ACC112 (cell line): ENCODE results near the gene TEAD1.

Experiments
- H2AFZ ChIP-seq: fragments of 200-600 bp; sonication (generic); one replicate; pipeline ENCODE4 v1.6.0; 2017; ENCODE audit warnings: antibody characterized with exemption, low read length; ENCODE audit not compliant: unreplicated experiment
- H3K27ac ChIP-seq: fragments of 200-600 bp; sonication (generic); 2 replicates; pipeline ENCODE4 v1.5.1; 2014; ENCODE audit warnings: low read depth, mild to moderate bottlenecking, antibody characterized with exemption, low read length, moderate library complexity
- H3K27me3 ChIP-seq: fragments of 200-600 bp; sonication (generic); 2 replicates; pipeline ENCODE4 v1.6.1; 2014; ENCODE audit warnings: mild to moderate bottlenecking, antibody characterized with exemption, low read length, moderate library complexity, mixed read lengths; ENCODE audit not compliant: insufficient read depth
- H3K36me3 ChIP-seq: fragments of 200-600 bp; sonication (generic); 2 replicates; pipeline ENCODE4 v1.6.1; 2016; ENCODE audit warnings: mild to moderate bottlenecking, antibody characterized with exemption, low read length, moderate library complexity, mixed read lengths; ENCODE audit not compliant: insufficient read depth
- H3K4me1 ChIP-seq: fragments of 200-600 bp; sonication (generic); one replicate; pipeline ENCODE4 v1.6.1; 2016; ENCODE audit warnings: low read length, mixed read lengths; ENCODE audit not compliant: insufficient read depth, unreplicated experiment, control insufficient read depth
- H3K4me3 ChIP-seq: fragments of 200-600 bp; sonication (generic); 2 replicates; pipeline ENCODE4 v1.5.1; 2014; ENCODE audit warnings: mild to moderate bottlenecking, low read depth, low read length
- H3K79me2 ChIP-seq: fragments of 200-600 bp; sonication (generic); one replicate; pipeline ENCODE4 v1.6.0; 2016; ENCODE audit warnings: low read length; ENCODE audit not compliant: control insufficient read depth, unreplicated experiment, insufficient read depth

TEAD1 gene

DNA sequence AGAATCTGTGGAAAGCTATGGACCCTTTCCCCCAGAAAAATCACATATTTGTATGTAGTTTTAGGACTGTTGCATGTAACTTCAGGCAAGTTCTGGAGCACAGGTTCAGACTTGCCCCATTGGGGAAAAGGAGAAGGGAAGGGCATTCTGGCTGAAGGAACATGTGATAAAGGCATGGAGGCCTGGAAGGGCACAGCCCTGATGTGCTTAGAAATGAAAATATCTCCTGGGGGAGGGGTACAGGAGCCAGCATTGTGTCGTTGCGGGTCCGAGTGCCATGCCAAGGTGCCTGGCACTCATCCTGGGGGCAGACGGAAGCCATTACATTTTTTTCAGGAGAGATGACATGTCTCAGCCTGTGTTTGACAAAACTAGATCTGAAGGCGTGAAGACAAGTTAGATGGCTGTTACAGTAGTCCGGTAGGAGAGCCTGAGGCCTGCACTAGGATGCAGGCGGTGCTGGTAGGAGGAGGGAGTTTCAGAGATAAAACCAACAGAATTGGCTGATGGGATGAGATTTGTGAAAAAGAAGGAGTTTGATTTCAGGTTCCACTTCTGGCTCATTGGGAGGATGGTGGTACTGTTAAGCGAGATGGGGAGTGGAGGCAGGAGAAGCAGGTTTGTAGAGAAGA is 96.9 kb downstream of the TEAD1 start:
- no peaks in the 10 kb centered on the region for H3K27me3 ChIP-seq
- peaks cover 97% of the 10 kb centered on the region for H3K79me2 ChIP-seq
- H3K4me1 ChIP-seq: peaks cover 79% of the 10 kb centered on the region
- H3K27ac ChIP-seq: peak overlapping the region; percentile 96
- H3K4me3 ChIP-seq: 0 out of 2 replicates have a peak overlapping the region, but pooled peaks have one; percentile 25
- H3K36me3 ChIP-seq: peaks cover 19% of the 10 kb centered on the region; the same call in 1 of the 2 replicates
- no peak overlapping the region for H2AFZ ChIP-seq

GRCh38 chr11:12771875-12772274 is 97.7 kb downstream of the TEAD1 start:
- Histone ChIP-seq H3K4me1 (peaks cover 73% of the 10 kb centered on the region), H3K36me3 (peaks cover 12% of the 10 kb centered on the region; the same call in 1 of the 2 replicates), H3K4me3 (peak overlapping the region; percentile 25; the same call in 1 of the 2 replicates), H2AFZ (no peak overlapping the region), H3K27me3 (no peaks in the 10 kb centered on the region), H3K27ac (peak overlapping the region; percentile 96), H3K79me2 (peaks cover 96% of the 10 kb centered on the region)

DNA sequence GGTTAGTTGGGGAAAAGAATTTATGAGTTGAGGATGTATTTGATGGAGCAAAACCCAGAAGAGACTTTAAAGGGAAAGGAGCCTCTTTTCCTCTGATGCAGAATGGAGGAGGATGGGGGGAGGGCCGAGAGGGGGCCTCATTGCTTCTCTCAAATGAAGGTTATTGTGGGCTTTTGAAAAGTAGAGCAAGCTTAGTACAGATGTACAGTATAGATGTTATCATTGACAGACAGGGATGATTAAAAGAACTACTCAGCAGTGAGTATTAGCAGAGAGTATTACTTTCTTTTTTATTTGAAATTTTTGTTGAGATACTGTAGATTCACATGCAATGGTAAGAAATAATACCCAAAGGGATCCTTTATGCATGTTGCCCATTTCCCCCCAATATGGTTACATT is 98.1 kb downstream of the TEAD1 start:
- Histone ChIP-seq H3K27me3 (no peaks in the 10 kb centered on the region), H2AFZ (no peak overlapping the region), H3K36me3 (peaks cover 8% of the 10 kb centered on the region; the same call in 1 of the 2 replicates), H3K27ac (peak overlapping the region; percentile 96), H3K79me2 (peaks cover 96% of the 10 kb centered on the region), H3K4me1 (peaks cover 73% of the 10 kb centered on the region), H3K4me3 (no peak overlapping the region)

- H2AFZ ChIP-seq: no peak overlapping the region
- no peak overlapping the region for H3K4me3 ChIP-seq
- peaks cover 96% of the 10 kb centered on the region for H3K79me2 ChIP-seq
- H3K36me3 ChIP-seq: 0 out of 2 replicates have a peak, but pooled peaks cover 3% of the 10 kb centered on the region
- peaks cover 73% of the 10 kb centered on the region for H3K4me1 ChIP-seq
- no peak overlapping the region for H3K27ac ChIP-seq
- H3K27me3 ChIP-seq: no peaks in the 10 kb centered on the region
Observed at GRCh38 chr11:12773591-12773990, 99.4 kb downstream of the TEAD1 start.

- H3K4me1 ChIP-seq: peaks cover 54% of the 10 kb centered on the region
- peaks cover 93% of the 10 kb centered on the region for H3K79me2 ChIP-seq
- H2AFZ ChIP-seq: no peak overlapping the region
- H3K27me3 ChIP-seq: no peaks in the 10 kb centered on the region
- peaks cover 18% of the 10 kb centered on the region for H3K36me3 ChIP-seq
- no peak overlapping the region for H3K4me3 ChIP-seq
- H3K27ac ChIP-seq: no peak overlapping the region
Observed at GRCh38 chr11:12775955-12776354, 101.7 kb downstream of the TEAD1 start.

- Histone ChIP-seq H3K4me3 (no peak overlapping the region), H3K36me3 (peaks cover 18% of the 10 kb centered on the region), H2AFZ (no peak overlapping the region), H3K27me3 (no peaks in the 10 kb centered on the region), H3K27ac (peak overlapping the region; percentile 47), H3K79me2 (peaks cover 90% of the 10 kb centered on the region), H3K4me1 (peaks cover 40% of the 10 kb centered on the region)
Observed at GRCh38 chr11:12777208-12777874, 103.1 kb downstream of the TEAD1 start.

DNA sequence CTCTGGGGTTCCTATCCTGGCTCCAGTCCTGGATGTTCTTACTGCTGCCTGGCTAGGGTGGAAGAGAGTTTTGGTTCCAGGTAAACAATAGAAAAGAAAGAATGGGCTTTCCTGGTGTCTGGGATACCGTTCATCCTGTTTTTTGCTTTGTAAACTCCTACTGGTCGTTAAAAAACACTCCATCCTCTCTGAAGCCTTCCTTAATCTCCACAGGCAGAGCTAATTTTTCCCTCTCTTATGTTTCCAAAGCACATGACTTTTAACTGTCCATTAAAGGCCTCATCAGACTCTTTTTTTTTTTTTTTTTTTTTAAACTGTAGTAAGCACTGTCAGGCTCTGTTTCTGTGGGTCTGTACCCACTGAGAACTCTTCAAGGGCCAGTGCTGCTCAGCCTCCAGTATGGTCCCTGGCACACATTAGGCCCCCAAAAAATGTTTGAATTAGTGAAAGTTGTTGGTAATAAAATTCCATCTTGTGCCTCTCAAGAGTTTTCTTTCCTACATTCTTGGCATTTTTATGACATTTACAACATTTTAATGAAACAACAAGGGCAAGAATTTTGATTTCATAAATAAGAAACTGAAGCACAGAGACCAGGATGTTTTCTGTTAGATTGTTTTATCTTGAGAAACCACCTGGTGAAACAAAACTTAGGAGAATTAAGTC is 104.2 kb downstream of the TEAD1 start:
- Histone ChIP-seq H2AFZ (no peak overlapping the region), H3K79me2 (peaks cover 89% of the 10 kb centered on the region), H3K4me1 (peaks cover 29% of the 10 kb centered on the region), H3K27ac (peak overlapping the region; percentile 47), H3K27me3 (no peaks in the 10 kb centered on the region), H3K4me3 (no peak overlapping the region), H3K36me3 (peaks cover 20% of the 10 kb centered on the region)

DNA sequence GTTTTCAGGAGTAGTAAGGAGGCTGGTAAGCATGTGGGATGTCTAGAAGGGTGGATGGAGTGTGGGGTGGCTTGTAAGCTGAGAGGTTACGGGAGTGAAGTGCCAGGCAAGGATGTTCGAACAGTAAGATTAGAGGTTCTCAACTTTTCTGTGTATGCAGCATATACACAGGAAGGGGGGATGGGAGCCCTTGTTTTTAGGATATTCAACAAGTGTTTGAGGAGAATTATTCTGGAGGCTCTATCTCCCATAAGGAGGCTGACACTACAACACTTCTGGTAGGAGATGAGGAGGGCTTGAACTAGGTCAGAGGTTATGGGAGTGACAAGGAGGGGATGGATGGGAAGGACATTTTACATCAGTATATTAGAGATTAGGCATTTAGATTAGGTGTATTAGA is 109.5 kb downstream of the TEAD1 start:
- H3K4me1 ChIP-seq: peaks cover 19% of the 10 kb centered on the region
- peaks cover 20% of the 10 kb centered on the region for H3K36me3 ChIP-seq
- peaks cover 79% of the 10 kb centered on the region for H3K79me2 ChIP-seq
- H2AFZ ChIP-seq: no peak overlapping the region
- H3K27ac ChIP-seq: no peak overlapping the region
- H3K27me3 ChIP-seq: no peaks in the 10 kb centered on the region
- no peak overlapping the region for H3K4me3 ChIP-seq

DNA sequence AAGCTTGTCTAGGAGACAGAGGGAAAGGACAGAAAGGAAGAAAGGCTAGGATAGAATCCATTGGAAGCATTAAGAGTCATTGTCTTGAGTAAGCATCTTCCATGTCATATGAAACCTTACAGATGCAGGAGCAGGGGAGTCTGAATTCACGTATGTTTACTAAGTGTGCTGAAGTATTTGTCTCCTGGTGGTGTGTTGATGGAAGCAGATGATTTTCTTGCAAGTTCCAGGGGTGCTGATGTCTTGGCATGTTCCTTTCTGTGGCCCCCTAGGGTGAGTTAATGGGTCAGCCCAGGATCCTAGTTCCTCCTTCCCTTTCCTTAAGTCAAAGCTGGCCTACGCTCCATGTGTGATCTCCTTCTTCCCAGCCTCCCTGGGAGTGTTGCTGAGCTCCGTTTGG is 110.2 kb downstream of the TEAD1 start:
- no peak overlapping the region for H3K27ac ChIP-seq
- no peaks in the 10 kb centered on the region for H3K27me3 ChIP-seq
- H3K4me3 ChIP-seq: no peak overlapping the region
- H3K79me2 ChIP-seq: peaks cover 79% of the 10 kb centered on the region
- H3K4me1 ChIP-seq: peaks cover 17% of the 10 kb centered on the region
- H2AFZ ChIP-seq: no peak overlapping the region
- H3K36me3 ChIP-seq: peaks cover 16% of the 10 kb centered on the region

DNA sequence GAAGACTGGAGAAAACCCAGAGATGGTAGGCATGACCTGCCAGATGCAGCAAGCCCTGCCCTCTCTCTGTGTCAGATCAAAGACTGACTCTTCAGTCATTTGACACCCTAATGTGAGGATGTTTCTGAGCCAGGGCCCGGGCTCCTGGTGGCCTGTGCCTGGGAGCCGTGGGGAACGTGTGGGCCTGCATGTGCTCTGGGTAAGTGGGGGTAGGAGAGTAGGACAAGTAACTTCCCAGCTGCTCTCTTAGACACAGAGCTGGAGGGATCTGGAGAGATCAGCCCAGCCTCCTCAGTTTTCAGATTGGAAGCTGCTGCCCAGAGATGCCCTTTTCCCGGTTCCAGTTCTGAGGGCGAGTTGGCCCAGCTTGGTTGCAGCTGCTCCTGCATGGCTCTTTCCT is 110.8 kb downstream of the TEAD1 start:
- H3K4me3 ChIP-seq: no peak overlapping the region
- peaks cover 11% of the 10 kb centered on the region for H3K36me3 ChIP-seq
- H3K27me3 ChIP-seq: no peaks in the 10 kb centered on the region
- H3K4me1 ChIP-seq: peaks cover 17% of the 10 kb centered on the region
- H3K79me2 ChIP-seq: peaks cover 79% of the 10 kb centered on the region
- no peak overlapping the region for H2AFZ ChIP-seq
- no peak overlapping the region for H3K27ac ChIP-seq
